NCI-H446 (cell line): ENCODE measurements around the gene GPR148.
A peak's percentile ranks its signal among the peaks of the same experiment; 100 is the strongest.
"Not testable (repeated sequence)": the region's sequence is repeated elsewhere in the genome, so short reads cannot be mapped to it uniquely, and the experiment has no call there.

Experiments used
- DNase-seq, 2 experiments: peaks; one replicate each; lab custom pipeline; 2025; lab: John Stamatoyannopoulos, UW

The GPR148 gene, protein sequence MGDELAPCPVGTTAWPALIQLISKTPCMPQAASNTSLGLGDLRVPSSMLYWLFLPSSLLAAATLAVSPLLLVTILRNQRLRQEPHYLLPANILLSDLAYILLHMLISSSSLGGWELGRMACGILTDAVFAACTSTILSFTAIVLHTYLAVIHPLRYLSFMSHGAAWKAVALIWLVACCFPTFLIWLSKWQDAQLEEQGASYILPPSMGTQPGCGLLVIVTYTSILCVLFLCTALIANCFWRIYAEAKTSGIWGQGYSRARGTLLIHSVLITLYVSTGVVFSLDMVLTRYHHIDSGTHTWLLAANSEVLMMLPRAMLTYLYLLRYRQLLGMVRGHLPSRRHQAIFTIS

GRCh38 chr2:130728549-130729316, at the start of gene GPR148:
TSS of gene GPR148 (plus strand) at chr2:130729070. CDS start at chr2:130729152, 82 bp downstream.
- peak; percentile 9 to 61 for DNase-seq

DNA sequence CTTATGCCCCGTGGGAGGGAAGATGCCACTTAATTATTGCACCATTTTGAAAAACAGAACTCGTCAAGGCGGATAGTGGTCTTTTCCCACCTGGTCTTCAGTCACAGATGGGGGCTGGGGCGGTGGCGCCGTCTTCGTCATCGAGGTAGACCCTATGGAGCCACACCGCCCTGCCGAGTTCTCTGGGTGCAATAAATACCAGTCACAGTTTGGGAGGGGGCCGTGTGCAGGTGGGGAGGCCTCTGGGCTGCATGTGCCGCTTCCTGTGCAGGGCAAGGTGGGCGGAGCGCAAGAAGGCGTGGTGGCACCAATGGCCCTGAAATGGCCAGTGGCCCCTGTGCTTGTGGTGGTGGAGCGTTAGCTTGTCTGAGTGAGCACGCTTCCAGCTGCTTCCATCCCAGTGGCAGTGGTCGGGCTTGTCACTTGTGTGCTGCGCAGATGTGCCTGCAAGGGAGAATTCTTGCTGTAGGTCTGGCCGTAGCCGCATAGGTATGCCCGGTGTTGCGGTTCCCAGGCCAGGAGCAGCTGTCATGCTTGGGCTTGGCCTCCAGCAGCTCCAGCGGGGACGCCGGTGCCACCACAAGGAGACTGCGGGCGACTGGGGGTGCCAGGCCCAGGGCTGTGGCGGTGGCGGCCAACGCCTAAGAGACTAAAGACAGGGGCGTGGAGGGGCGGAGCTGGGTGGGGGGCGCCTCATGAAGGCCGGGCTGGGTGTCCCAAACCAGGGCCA, 36.7 kb upstream of the GPR148 start:
- DNase-seq: not testable (repeated sequence)

GRCh38 chr2:130693474-130693873, 35.4 kb upstream of the GPR148 start:
- not testable (repeated sequence) for DNase-seq

DNA sequence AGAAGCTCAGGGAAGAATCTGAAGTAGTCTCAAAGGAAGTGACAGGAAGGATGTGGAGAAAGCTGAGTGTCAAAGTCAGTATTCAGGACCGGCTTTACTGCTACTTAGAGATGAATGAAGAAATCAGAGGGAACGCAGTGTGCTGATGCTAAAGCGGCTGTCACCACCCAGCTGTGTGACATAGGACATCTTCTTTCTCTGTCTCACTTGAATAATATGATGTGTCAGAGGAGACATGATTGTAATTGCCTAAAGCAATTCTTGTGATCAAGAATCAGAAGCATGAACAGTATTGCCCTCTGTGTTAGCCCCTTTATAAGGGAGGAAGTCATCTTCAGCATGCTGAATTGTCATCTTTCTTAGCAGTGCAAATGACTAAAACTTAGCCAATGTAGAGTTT, 25.6 kb upstream of the GPR148 start:
- not testable (repeated sequence) for DNase-seq

GRCh38 chr2:130714795-130715194, 14.1 kb upstream of the GPR148 start:
- DNase-seq: not testable (repeated sequence)

DNA sequence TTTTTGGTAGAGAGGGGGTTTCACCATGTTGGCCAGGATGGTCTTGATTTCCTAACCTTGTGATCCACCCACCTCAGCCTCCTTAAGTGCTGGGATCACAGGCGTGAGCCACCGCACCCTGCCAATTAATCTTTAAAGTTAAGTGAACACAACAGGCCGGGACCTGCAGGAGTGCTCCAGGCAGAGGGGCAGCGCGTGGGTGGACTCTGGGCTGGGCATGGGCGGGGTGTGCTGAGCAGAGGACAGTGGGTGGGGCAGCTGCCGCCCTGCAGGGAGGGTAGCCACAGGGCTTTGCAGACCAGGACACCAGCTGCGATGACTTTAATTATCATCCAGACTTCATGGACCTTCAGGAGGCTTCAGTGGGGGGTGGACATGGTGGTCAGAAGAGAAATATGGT, 8.8 kb upstream of the GPR148 start:
- no peak for DNase-seq

GRCh38 chr2:130720528-130720927, 8.3 kb upstream of the GPR148 start:
- DNase-seq: no peak

DNA sequence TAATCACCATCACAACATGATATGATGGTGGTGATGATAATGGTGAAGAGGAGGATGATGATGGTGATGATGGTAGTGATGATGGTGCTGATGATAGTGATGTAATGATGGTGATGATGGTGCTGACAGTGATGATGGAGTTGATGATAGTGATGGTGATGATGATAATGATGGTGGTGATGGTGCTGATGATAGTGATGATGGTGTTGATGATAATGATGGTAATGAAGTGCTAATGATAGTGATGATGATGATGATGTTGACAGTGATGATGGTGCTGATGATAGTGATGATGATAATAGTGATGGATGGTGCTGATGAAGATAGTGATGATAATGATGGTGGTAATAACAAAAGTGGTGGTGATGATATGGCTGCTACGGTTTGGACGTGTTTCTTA, 4.4 kb upstream of the GPR148 start:
- no peak for DNase-seq

DNA sequence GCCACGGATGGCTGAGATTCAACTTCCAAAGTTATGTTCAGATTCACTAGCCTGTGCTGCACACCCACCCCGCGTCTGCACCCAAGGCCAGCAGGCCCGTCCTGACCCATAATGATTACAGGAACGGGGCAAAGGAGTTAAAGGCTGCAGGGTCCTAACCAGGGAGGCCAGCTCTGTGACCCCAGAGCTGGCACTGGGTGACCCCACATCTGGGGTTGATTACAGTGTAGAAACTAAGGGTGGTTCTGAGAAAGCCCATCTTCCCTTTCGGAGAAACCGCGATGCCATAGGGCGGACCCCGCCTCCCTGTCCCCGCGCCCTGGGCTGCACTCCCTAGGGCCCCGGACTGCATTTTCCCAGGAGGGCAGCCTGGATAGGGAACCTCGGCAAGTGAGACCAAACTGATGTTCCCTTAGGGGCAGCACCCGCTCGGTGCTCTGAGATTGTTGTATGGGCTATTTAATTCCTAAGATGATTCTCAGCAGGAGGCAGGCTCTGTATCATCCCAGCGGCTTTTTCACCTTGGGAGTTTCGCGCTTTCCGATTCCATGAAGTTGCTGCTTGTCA, 2.2 kb upstream of the GPR148 start:
- DNase-seq: no peak

DNA sequence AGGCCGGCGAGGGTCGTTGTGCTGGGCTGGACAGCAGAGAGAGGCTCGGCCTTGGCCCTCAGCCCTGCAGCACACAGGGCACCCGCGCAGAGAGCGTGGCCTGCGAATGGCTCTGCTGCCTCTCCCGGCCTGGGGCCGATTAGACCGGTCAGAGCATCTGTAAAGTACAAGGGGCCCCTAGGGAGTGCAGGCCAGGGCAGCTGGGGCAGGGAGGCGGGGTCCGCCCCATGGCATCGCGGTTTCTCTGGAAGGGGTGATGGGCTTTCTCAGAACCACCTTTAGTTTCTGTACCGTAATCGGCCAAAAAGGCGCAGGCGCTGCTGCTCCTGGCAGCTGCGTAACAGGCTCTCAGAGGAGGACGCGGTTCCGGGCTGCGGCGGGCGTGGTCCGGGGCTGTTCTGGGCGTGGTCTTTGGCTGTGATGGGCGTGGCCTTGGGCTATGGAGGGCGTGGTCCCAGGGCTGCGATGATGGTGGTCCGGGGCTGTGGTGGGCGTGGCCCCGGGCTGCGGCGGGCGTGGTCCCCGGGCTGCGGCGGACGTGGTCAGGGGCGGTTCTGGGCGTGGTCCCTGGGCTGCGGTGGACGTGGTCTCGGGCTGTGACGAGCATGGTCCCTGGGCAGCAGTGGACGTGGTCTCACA, 1.5 kb upstream of the GPR148 start:
- peak; percentile 27 to 60 for DNase-seq

- no peak for DNase-seq
These were observed 839 bp upstream of the GPR148 start for GRCh38 chr2:130728007-130728454.

GRCh38 chr2:130729322-130730299, 741 bp downstream of the GPR148 start:
- peak in 1 of 2 experiments; percentile 38 for DNase-seq

DNA sequence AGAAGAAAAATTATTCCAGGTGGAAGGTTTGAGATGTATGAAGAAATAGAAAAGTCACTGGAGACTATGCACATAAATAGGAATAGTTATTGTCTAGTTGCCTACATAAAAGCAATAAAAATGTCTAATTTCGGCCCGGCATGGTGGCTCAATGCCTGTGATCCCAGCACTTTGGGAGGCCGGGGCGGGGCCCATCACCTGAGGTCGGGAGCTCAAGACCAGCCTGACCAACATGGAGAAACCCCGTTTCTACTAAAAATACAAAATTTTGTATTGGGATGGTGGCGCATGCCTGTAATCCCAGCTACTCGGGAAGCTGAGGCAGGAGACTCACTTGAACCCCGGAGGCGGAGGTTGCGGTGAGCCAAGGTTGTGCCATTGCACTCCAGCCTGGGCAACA, 3.4 kb downstream of the GPR148 start:
- DNase-seq: not testable (repeated sequence)

DNA sequence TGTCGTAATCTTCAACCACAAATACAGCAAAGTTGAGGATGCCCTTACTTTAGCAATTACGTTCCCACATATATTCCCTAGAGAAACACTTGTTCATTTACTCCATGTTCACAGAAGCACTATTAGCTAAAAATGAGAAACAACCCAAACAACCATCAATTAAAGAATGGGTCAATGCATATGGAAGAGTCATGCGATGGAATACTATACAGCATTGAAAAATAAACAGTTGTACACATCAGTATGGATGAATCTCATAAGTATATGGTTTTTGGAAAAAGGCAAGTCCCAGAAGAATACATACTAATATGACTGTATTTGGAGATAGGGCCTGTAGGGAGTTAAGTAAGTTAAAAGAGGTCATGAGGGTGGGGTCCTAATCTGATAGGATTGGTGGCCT, 6.3 kb downstream of the GPR148 start:
- no peak for DNase-seq

DNA sequence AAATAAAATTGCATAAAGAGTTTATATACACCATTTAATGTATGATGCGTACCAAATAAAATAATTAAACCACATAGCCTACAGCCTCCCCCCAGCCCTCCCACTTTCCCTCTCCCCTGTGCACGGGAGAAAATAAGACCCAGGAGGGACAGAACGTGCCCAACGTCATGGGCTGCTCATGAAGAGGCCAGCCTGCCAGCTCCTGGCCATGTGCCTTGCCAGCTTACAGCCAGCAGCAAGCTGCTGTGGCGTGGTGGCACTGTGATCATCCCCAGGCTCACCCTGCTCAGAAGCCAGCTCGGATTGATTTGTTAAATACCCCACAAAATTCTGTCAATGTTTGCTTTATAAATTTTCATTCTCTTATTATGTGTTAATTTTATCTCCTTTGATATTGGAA, 7.6 kb downstream of the GPR148 start:
- peak in 1 of 2 experiments; percentile 27 for DNase-seq

- no peak for DNase-seq
These were observed 8.7 kb downstream of the GPR148 start for GRCh38 chr2:130737592-130737991.

GRCh38 chr2:130740671-130741070, 11.8 kb downstream of the GPR148 start:
- DNase-seq: no peak

- DNase-seq: no peak
These were observed 14.4 kb downstream of the GPR148 start for GRCh38 chr2:130743278-130743677.

- peak in 1 of 2 experiments; percentile 33 for DNase-seq
These were observed 15.6 kb downstream of the GPR148 start for GRCh38 chr2:130744287-130745117.
